HG02938 (cell line): ENCODE results near the gene PAEP.
"Not testable (repeated sequence)": the region's sequence is repeated elsewhere in the genome, so short reads cannot be mapped to it uniquely, and the experiment has no call there.

ENCODE experiments used
- ATAC-seq: cut with Tn5 transposase; IDR thresholded peaks from one replicate; pipeline ENCODE4 v1.9.1; 2021; ENCODE audit warnings: mild to moderate bottlenecking, moderate library complexity; ENCODE audit not compliant: unreplicated experiment

Gene PAEP

DNA sequence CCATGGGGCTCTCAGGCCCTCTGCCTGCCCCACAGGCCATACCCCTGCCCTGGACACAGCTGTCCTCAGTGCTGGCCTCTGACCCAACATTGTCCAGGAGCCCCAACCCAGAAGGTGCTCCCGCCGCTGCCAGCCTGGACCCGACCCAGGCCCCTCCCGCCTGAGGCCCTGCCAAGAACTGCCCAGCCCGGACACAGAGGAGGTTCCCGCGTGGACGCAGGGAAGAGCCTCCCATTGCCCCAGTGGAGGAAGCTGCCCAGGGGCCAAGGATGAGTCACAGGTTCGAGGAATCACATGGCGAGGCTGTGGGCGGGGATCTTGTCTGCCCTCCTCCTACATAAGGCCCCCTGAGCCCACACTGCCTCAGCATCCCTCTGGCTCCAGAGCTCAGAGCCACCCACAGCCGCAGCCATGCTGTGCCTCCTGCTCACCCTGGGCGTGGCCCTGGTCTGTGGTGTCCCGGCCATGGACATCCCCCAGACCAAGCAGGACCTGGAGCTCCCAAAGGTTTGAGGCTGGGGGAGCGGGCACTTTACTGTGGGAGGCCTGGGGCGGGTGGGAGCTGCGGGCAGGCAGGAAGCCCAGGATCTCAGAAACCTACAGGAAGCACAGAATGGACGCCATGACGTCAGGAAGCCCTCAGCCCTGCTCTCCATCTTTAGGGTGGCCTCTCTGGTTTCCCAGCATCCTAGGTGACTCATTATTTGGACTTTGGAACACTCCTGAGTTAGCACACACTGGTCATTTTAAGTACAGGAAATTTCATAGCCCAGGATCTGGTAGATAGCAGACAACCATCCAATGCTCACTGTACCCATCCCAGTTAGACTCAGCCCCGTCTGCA lies at the start of gene PAEP:
TSS of gene PAEP (plus strand) at position 366 of the 844 bp plus-strand sequence.
- ATAC-seq = no peak

DNA sequence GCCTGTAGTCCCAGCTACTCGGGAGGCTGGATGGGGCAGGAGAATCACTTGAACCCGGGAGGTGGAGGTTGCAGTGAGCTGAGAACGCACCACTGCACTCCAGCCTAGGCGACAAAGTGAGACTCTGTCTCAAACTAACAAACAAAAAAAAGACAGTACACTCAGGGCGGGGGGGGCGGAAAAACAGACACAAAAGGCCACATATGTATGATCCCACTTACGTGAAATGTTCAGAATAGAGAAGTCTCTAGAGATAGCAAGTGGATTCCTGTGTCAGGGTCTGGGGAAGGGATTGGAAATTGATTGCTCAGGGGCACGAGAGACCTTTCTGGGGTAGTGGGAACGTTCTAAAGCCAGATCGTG lies 49.3 kb upstream of the PAEP start:
- ATAC-seq = no peak

DNA sequence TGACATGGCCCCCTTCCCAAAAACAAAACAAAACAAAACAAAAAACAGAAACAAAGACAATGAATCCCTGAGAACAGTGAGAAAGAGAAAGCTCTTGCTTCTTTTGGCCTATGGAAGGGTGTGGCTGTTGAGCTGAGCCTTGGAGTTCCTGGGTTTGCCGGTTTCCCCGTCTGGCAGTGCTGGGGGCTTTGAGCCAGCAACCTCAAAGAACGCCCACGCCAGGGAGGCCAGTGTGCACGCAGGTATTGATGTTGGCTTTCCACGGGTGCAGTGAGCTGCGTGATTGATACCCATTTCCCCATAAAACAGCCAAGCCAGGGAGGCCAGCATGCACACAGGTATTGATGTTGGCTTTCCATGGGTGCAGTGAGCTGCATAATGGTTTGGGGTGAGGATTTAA lies 48.7 kb upstream of the PAEP start:
- ATAC-seq = no peak

DNA sequence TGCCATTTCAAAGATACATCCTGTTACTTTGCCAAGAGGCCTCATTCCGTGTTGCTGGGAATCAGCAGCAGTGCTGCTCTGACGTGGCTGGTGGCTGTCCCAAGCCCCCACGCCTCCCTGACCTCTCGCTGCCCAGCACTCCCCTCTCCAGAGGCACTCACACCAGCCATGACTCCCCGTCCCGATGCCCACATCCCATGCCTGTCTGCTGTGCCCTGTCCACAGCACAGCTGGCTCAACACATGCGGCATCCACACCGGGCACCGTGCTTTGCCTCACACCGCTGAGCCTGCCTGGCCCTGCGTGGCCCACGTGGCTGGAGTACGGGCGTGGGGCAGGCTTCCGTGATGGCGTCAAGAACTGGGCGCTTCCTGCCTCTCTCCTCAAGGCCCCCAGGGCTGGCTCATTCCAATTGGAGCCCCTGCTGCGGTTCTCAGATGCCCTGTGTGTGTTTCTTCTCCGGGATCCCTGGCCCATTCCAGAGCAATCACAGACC lies 48.2 kb upstream of the PAEP start:
- no peak for ATAC-seq

DNA sequence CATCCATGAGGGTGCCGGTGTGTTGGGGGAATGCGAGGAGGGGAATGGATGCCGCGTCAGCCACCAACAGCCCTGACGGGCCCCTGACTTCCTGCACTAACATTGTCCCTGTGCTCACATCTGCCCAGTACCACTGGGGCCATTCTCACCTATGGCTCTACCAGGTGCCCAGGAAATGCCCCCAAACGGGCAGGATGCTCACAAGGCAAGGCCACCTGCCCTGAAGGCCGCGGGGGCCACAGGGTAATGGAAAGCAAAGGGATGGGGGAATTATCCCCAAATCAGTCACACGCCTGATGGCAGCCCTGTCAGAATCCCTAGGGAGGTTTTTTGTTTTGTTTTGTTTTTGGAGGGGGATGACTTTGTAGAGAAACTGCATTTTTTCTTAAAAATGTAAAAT lies 47.6 kb upstream of the PAEP start:
- not testable (repeated sequence) for ATAC-seq

DNA sequence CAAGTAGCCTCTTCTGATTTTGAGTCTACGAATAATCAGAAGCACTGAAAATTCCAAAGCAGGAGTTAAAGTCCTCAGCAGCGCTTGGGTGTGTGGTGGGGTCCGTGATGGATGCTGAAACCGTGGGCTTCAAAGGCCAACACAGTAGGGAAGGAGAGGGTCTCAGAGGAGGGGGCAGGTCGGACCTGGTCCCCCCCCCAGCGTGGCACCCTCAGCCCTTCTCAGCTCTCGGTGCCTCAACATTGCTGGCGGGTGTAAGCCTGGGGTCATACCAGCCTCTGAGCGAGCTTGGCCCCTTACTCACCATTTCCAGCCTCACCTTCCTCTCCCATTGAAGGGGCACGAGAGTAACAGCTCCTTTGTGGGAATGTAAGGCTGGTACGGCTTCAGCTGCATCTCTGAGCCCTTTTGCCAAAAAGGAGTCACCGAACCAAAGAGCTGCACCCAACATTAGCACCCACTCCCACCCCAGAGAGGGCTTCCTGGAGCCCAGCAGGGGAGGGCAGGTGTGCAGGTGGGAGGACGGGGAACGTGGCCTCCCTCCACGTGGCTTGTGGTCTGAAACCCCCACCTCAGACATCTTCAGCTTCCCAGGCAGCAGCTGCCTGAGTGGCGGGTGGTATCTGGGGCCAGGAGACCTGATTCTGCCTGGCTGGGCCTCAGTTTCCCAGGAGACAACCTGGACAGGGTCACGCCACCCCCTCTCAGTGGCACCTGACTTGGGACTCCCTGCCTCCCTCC lies 47.0 kb upstream of the PAEP start:
- no peak for ATAC-seq

DNA sequence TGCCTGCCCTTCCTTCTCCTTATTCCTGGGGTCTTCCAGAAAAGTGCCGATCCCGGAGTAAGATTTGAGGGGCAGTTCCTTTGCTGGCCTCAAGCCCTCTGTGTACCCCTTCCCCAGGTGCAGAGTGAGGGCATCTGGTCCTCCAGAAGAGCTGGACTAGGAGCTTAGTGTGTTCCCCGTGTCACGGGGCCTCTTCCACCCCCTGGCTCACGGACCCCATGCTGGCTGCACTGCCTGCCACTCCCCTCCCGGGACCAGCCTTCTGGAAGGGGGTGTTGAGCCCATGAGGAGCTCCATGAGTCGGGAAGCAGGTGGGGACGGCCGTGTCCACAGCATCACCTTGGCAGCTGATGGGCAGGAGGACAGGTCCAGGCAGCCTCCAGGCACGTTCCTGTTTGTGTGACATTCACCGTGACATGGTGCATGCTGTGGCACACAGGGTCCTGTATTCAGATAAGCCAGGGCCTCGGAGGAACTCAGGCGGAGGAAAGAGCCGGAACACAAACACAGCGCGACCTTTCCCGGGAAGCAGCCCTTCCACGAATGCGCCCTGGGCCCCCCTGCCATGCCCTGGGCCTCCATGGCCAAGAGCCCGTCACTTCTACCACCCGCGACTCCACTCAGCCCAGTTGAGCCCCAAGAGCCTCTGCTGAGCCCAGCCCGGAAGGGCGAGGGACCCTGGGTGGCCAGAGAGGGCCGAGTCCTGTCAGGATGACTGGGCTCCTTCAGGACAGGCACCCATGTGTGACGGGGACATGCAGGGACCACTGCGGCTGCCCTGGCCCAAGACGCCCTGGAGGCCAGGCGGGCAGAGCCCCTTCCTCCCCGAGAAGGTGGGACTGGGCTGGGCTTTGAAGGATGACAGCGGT lies 46.2 kb upstream of the PAEP start:
- ATAC-seq = no peak

DNA sequence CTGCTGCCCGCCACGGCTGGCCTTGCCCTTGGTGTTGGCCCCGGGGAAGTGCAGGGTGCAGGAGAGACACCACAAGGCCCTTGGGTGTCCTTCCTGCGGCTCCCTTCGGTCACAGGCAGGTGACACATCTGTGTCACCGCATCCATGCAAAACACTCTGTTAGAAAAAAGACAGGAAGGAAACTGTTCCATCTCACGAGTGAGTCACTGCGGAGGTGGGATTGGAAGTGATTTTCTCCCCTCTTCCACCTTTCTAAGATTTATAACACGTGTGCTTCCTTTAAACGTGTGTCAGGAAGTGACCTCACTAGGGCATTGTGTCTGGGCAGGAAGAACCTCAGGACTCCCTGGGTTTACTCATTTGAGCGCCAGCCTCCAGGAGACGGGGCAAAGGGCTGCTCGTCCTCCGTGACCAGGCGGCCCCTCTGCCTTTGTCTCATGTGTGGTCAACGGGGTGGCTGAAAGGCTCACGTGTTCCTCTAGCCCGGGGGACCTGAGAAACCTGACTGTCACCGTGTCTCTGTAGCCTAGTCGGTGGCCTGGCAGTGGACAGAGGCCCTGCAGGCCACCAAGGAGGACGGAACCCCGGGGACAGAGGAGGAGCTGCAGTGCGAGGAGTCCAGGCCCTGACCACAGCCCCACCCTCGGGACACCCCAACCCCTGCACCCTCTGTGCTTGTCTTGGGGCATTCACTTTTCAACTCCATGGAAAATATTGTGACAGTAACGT lies 45.3 kb upstream of the PAEP start:
- no peak for ATAC-seq

DNA sequence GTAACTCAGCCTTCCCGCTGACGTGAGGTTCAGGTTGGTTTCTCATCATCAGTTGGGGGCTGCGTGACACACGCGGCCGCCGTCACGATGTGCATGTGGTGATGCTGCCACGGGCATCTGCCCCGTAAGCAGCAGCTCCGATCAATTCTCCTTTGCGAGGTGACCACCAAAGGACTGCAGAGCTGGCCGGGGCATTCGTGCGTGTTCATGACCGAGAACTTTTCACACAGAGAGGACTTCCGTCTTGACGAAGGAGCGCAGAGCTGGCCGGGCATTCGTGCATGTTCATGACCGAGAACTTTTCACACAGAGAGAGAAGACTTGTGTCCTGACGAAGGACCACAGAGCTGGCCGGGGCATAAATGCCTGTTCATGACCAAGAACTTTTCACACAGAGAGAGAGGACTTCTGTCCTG lies 44.1 kb upstream of the PAEP start:
- ATAC-seq = no peak

DNA sequence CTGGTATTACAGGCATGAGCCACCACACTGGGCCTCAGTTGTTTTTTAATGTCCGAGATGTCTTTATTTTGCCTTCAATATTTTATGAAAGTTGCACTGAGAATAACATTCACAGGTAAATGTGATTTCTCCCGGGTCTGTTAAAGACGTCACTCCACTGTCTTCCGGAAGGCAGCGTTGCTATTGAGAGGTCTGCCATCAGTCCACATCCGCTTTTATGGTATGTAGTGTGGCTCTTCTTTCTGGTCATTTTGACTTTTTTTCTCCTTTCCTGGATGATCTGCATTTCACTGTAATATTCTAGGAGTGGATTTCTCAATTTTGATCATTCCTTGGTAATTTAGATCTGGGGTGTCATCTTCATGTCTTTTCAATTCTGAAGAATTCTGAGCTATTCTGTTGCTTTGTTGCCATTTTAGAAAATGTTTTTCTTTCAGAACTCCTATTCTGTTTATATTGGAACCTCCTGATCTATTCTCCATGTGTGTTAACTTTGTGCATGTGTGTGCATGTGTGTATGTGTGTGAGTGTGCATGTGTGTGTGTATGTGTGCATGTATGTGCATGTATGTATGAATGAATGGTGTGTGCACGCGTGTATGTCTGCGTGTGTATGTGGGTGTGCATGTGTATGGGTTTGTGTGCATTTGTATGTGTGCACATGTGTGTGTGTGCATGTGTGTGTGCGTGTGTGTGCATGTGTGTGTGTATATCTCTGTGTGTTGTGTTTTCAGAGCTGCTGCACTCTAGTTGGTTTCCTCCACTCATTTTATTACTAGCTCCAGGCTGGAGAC lies 42.2 kb upstream of the PAEP start:
- ATAC-seq = no peak

DNA sequence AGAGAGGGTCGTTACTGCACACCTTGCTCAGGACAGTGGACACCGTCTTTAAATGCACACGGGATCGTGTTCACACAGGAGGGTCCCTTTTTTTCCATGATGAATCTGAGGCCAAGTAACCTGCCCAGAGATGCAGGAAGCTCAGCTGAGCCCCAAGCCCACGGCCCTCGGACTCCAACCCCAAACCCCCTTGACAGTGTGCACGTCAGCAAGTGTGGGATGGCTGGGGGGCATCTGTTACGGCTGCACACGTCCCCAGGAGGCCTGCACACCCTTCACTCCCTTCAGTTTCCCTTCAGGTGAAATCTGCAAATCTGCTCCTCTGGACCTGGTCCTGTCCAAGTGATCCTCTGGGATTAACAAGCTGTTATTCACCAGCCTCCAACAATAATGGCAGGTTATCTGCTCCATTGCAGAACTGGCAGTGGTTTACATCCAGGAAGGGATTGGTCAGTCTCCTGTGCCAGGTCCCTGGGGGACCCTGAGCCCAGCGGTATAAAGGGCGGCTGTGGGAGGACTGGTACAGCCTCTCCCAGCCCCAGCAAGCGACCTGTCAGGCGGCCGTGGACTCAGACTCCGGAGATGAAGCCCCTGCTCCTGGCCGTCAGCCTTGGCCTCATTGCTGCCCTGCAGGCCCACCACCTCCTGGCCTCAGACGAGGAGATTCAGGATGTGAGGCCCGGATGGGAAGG lies 40.5 kb upstream of the PAEP start, which contains the start of gene LCN1:
TSS of gene LCN1 (plus strand) at position 525 of the 692 bp plus-strand sequence. CDS start at position 583, 58 bp downstream.
- no peak for ATAC-seq

DNA sequence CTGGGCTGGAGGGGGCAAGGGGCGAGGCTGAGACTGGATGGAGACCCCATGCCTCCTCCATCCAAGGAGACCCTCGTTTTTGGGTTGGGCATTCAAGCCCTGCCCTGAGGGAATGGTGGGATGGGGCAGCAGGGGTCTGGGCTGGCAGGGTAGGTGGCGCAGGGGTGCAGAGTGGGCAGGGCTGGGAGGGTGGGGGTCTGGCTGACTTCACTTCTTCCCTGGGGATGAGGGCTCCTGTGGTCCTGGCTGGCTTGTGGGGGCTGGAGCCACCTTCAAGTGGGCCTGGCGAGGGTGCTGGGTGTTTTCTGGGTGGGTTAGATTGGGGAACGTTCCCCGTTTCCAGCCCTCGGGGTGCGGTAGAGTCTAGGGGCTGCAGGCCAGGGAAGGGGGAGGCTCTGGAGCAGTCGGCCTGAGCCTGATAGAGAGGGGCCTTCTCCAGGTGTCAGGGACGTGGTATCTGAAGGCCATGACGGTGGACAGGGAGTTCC lies 39.9 kb upstream of the PAEP start:
- no peak for ATAC-seq

DNA sequence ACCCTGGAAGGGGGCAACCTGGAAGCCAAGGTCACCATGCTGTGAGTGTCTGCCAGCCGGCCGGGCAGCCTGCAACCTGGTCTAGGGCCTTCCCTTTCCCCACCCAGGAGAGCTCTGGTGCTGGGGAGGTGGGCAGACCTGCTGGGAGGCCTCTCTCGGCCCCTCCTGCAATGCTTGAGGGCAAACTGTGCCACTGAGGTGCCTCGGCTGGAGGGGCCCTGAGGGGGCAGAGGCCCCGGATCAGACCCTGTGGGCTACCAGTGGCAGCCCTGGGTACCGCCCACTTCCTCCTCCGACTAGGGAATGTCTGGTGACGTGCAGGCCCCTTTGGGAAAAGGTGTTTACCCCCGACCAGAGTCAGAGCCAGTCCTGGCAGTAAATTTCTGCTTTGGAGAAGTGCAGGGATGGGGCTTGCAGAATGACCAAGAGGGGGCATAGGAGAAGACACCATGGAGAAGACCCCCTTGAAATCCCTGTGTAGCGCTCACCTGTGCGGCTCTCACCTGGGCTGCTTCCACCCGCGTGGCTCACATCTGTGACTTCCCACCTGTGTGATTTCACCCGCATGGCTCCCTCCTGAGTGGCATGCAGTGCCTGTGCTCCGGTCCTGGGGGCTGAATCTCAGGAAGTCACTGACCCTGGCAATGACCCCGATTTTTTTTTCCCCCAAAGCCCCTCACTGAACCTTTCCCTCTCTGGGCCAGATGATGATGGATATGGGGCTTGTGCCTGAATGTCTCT lies 39.2 kb upstream of the PAEP start:
- no peak for ATAC-seq

DNA sequence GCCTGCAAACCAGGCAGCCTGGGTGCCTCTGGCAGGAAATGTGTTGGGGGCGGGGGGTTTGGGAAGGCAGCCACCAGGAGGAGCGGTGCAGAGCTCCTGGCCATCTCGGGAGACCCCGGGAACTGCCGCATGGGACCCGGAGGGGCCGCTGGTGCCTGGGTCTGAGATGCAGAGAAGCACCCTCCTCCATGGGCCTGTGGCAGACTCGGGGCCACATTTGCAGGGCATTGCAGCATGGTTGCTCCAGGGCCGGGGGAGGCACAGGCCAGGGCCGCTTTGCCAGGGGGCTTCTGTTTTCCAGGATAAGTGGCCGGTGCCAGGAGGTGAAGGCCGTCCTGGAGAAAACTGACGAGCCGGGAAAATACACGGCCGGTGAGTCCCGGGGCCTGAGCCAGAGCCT lies 38.6 kb upstream of the PAEP start:
- ATAC-seq = no peak

DNA sequence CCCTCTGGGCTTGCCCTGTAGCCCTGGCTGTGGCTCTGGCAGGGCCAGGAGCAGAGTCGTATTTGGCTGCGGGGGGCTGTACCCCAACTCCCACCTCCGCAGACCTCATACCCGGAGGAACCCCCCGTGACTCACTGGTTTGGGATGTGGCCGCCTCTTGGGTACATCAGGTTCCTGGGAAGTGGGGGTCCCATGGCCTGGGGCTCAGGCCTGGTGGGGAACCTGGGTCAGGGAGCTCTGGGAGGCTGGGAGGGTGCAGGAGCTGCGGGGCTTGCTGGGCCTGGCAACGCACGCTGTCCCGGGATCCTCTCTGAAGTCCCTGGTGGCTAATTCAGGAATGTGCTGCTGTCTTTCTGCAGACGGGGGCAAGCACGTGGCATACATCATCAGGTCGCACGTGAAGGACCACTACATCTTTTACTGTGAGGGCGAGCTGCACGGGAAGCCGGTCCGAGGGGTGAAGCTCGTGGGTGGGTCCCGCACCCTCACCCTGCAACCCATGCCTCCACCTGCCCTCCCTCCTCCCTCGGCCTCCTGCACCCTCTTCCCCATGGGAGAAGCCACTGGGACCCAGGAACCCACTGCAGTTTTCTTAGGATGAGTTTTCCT lies 37.9 kb upstream of the PAEP start:
- ATAC-seq = no peak

DNA sequence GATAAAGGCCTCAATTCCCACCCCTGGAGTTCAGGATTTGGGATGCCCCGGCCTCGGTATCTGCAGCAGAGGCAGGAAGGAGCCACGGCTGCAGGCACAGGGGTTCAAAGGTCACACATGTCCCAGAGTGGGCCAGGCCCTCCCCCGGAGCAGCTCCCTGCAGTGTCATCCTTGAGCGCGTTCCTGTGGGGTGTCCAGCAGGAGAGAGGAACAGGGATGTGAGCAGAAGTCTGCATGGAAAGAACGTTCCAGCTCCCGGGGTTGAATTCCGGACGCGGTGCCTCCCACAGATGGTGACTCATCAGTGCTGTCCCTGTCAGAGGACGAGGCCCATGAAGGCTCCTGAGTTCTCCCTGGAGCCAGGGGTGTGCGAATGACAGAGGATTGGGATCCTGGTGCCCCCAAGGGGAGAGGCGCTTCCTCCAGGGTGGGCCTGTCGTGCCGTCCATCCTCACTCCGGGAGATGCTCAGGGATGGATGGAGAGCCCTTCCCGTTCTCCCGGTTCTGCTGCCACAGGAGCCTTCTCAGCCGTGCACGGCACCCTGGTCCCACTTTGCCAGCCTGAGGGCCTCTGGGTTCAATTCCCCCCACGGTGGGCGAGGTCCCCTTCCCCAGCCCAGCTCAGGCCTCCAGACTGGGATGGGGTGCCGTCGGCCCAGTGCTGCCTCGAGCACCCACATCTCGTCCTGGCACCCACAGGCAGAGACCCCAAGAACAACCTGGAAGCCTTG lies 37.3 kb upstream of the PAEP start:
- no peak for ATAC-seq
